ENCODE results near the gene EHD4. TPM values are rescaled to one million over a fixed set of nuclear protein-coding genes. Genes with fewer than 3 reads are reported as not detected.

EHD4 gene
- total and polyA plus RNA-seq, 9 of the 15 experiments (the other 6 are each of a cell fraction or from before 2014, with no cell fraction given), result 0.89 to 10.3 (median 6.4) TPM

DNA sequence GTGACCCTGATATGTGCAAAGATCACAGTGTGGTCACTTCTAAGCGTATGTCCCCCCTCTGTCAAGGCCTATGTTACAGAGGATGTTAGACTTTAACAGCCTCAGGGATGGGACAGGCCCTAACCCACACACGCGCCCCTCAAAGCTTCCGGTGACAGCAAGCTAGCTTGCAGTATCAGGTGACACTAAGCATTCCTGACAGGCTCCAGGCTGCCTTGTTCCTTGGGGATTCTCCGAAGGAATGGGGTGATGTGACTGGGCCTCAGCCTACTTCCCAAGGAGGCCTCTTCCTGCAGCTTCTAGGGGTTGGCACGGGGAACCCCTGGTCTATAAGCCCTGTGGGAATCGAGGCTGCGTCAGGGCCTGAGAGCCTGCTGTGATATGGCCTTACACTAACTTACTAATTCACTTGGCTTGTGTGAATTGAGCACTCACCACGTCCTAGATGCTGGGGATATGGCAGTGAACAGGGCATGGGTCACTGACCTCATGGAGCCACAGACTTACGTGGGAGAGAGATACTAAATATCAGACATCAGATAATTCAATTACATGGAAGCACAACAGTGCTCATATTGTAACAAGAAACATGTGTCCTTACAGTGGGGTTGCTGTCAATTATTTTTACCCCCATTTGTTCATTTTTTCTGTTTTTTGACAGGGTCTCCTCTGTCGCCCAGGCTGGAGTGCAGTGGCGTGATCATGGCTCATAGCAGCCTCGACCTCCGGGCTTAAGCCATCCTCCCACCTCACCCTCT is 67.1 kb downstream of the EHD4 start:
- H3K4me3 ChIP-seq, result no peak overlapping the region
- no peak for FAIRE-seq
- H3K36me3 ChIP-seq (ENCODE audit: control insufficient read depth, insufficient read depth, low read length), result peaks cover 22% of the 10 kb centered on the region; the same call in 2 of the 3 replicates
- H3K9me1 ChIP-seq (ENCODE audit: control insufficient read depth, insufficient read depth, low read length), result peaks cover 4% of the 10 kb centered on the region
- peak; percentile 19; the same call in 2 of the 3 replicates for ATAC-seq
- BruUV-seq (replicated peaks), result no TSS peak
- no peak for DNase-seq (ENCODE audit: extremely low read depth in 1 of 4, low spot score in 3 of 4)
- H3K9me3 ChIP-seq (replicated peaks; ENCODE audit: control insufficient read depth, insufficient read depth, low read depth, low read length), result no peaks in the 10 kb centered on the region
- intact Hi-C loops (cut with micrococcal nuclease) (loop anchor here (2.0 to 10.0 kb wide), 2 partner anchors 132 to 210 kb away; no protein-coding TSS in a partner anchor), in situ Hi-C loops (cut with MboI) (no loop called here)
- H3K9ac ChIP-seq (ENCODE audit: insufficient read depth in 1 of 2, low read depth in 2 of 2, low read length in 2 of 2), result no peak overlapping the region
- no peaks in the 10 kb centered on the region for H3K27me3 ChIP-seq (ENCODE audit: control insufficient read depth in 2 of 2, insufficient read depth in 2 of 2, low read length in 2 of 2)
- H3K4me1 ChIP-seq (replicated peaks in 1 of 2; ENCODE audit: control insufficient read depth in 2 of 2, insufficient read depth in 2 of 2, low read length in 2 of 2), result peaks cover 0 to 4% of the 10 kb centered on the region in 2 experiments; a peak in 1 of 5 replicates
- H3K79me2 ChIP-seq (ENCODE audit: control insufficient read depth, insufficient read depth, low read length), result no peaks in the 10 kb centered on the region
- 63% methylated on average over 14 of the region's 14 CpGs for WGBS (ENCODE audit: insufficient coverage, low coverage, missing lambda C conversion rate)
- CTCF ChIA-PET (ENCODE audit: low intra/inter-chr PET ratio), result interaction anchor here (0.5 to 1.8 kb wide), 5 partner anchors 132 to 1861 kb away, joined by 3 to 14 read pairs (median 7); partner anchors contain the start of gene MAPKBP1
- peaks cover 6% of the 10 kb centered on the region for H4K20me1 ChIP-seq (replicated peaks; ENCODE audit: control insufficient read depth, insufficient read depth, low read length)
- H3K27ac ChIP-seq (ENCODE audit: extremely low read depth, low read depth, low read length), result no peak overlapping the region
- H3K4me2 ChIP-seq (ENCODE audit: insufficient read depth, low read length), result no peak overlapping the region
- no peak overlapping the region for H2AFZ ChIP-seq (ENCODE audit: low read depth, low read length)
- POLR2A ChIA-PET, result interaction anchor here (0.6 to 1.7 kb wide), 2 partner anchors 33 to 132 kb away, joined by 3 to 10 read pairs; partner anchors contain the start of gene MAPKBP1
- TF ChIP-seq, protein P1, sequence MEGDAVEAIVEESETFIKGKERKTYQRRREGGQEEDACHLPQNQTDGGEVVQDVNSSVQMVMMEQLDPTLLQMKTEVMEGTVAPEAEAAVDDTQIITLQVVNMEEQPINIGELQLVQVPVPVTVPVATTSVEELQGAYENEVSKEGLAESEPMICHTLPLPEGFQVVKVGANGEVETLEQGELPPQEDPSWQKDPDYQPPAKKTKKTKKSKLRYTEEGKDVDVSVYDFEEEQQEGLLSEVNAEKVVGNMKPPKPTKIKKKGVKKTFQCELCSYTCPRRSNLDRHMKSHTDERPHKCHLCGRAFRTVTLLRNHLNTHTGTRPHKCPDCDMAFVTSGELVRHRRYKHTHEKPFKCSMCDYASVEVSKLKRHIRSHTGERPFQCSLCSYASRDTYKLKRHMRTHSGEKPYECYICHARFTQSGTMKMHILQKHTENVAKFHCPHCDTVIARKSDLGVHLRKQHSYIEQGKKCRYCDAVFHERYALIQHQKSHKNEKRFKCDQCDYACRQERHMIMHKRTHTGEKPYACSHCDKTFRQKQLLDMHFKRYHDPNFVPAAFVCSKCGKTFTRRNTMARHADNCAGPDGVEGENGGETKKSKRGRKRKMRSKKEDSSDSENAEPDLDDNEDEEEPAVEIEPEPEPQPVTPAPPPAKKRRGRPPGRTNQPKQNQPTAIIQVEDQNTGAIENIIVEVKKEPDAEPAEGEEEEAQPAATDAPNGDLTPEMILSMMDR (IDR thresholded peaks at IDR 0.05 in 2 of 3, conservative IDR thresholded peaks at IDR 0.05 in 1 of 3; ENCODE audit: insufficient read depth in 2 of 3, low read depth in 1 of 3, low read length in 3 of 3), result no peak
- TF ChIP-seq, protein P2, sequence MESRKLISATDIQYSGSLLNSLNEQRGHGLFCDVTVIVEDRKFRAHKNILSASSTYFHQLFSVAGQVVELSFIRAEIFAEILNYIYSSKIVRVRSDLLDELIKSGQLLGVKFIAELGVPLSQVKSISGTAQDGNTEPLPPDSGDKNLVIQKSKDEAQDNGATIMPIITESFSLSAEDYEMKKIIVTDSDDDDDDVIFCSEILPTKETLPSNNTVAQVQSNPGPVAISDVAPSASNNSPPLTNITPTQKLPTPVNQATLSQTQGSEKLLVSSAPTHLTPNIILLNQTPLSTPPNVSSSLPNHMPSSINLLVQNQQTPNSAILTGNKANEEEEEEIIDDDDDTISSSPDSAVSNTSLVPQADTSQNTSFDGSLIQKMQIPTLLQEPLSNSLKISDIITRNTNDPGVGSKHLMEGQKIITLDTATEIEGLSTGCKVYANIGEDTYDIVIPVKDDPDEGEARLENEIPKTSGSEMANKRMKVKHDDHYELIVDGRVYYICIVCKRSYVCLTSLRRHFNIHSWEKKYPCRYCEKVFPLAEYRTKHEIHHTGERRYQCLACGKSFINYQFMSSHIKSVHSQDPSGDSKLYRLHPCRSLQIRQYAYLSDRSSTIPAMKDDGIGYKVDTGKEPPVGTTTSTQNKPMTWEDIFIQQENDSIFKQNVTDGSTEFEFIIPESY (CRISPR knock-in tag; IDR thresholded peaks at IDR 0.05), result no peak
- TF ChIP-seq FOXK2 (conservative IDR thresholded peaks at IDR 0.05 in 1 of 2, IDR thresholded peaks at IDR 0.05 in 1 of 2; ENCODE audit: low read depth in 2 of 2) (no peak), ZNF140 (CRISPR knock-in tag; IDR thresholded peaks at IDR 0.05) (no peak), STAG1 (CRISPR knock-in tag; IDR thresholded peaks at IDR 0.05; ENCODE audit: borderline replicate concordance) (no peak), HMG20A (CRISPR knock-in tag; conservative IDR thresholded peaks at IDR 0.05) (no peak), AFF1 (IDR thresholded peaks at IDR 0.05; ENCODE audit: low read depth in 1 of 2, partially characterized antibody in 2 of 2) (no peak), TFAM (CRISPR knock-in tag; conservative IDR thresholded peaks at IDR 0.05) (no peak), MAZ (CRISPR knock-in tag; conservative IDR thresholded peaks at IDR 0.05 in 1 of 2, IDR thresholded peaks at IDR 0.05 in 1 of 2) (no peak), ZFP30 (CRISPR knock-in tag; IDR thresholded peaks at IDR 0.05; ENCODE audit: borderline replicate concordance) (no peak), STAT5B (CRISPR knock-in tag; IDR thresholded peaks at IDR 0.05) (no peak), ZNF174 (CRISPR knock-in tag; IDR thresholded peaks at IDR 0.05) (no peak)

Data from K562 (cell line).